ENCODE results near the gene ELAVL2. TPM values are rescaled to one million over a fixed set of nuclear protein-coding genes. Genes with fewer than 3 reads are reported as not detected.

Gene ELAVL2
- total and polyA plus RNA-seq, 2 of the 4 experiments (the other 2 are of a cell fraction), result 0.36 TPM; not detected in 1

- no TSS peak for BruUV-seq (replicated peaks)
- H4K8ac ChIP-seq (ENCODE audit: low read depth in 2 of 2, low read length in 2 of 2), result no peak overlapping the region
- no peak overlapping the region for H3K4ac ChIP-seq (ENCODE audit: low read depth, low read length)
- H3K14ac ChIP-seq (replicated peaks; ENCODE audit: low read depth, low read length), result no peak overlapping the region
- in situ Hi-C loops (cut with MboI; ENCODE audit: low sequenced_read_pairs) (no loop called here), intact Hi-C loops (cut with micrococcal nuclease) (no loop called here), dilution Hi-C loops (cut with HindIII; ENCODE audit: low sequenced_read_pairs, unreplicated experiment) (no loop called here)
- no peak overlapping the region for H4K91ac ChIP-seq (ENCODE audit: insufficient read depth, low read depth, low read length)
- ATAC-seq (ENCODE audit: low read depth), result no peak
- H3K4me1 ChIP-seq (ENCODE audit: control insufficient read depth, insufficient read depth, low read length), result no peaks in the 10 kb centered on the region
- no peak for DNase-seq
- no peak overlapping the region for H3K27ac ChIP-seq (ENCODE audit: insufficient read depth, low read length)
- no peak overlapping the region for H3K56ac ChIP-seq (ENCODE audit: extremely low read depth, insufficient read depth, low read length)
- H3K18ac ChIP-seq (ENCODE audit: low read depth, low read length), result no peak overlapping the region
- CTCF ChIA-PET, result no interaction called here
- no peak overlapping the region for H2AK9ac ChIP-seq (replicated peaks; ENCODE audit: low read depth, low read length, poor library complexity)
- no peak overlapping the region for H4K5ac ChIP-seq (ENCODE audit: low read depth, low read length)
- H3K9me1 ChIP-seq (ENCODE audit: insufficient read depth, low read length), result no peaks in the 10 kb centered on the region
- H3K27me3 ChIP-seq (ENCODE audit: control insufficient read depth, insufficient read depth, low read length), result no peaks in the 10 kb centered on the region
- H2BK120ac ChIP-seq (ENCODE audit: low read depth, low read length), result no peak overlapping the region
- H3K4me2 ChIP-seq (ENCODE audit: low read depth, low read length), result no peak overlapping the region
- no peaks in the 10 kb centered on the region for H3K79me1 ChIP-seq (ENCODE audit: low read depth in 1 of 2, low read length in 2 of 2)
- 71% methylated on average over 1 of the region's 3 CpGs; no CpG with 5 or more reads in 1 of the 2 experiments for WGBS, 2 experiments (ENCODE audit: extremely low coverage in 2 of 2, insufficient read length in 1 of 2)
- H3K23ac ChIP-seq (ENCODE audit: low read depth, low read length), result no peak overlapping the region
- no peak overlapping the region for H2BK20ac ChIP-seq (ENCODE audit: low read depth, low read length)
- TF ChIP-seq CTCF (conservative IDR thresholded peaks at IDR 0.05; ENCODE audit: low read depth, low read length), result no peak
- TF ChIP-seq POLR2A (IDR thresholded peaks at IDR 0.05; ENCODE audit: low read depth, low read length), result no peak
- no peak for TF ChIP-seq BHLHE40 (IDR thresholded peaks at IDR 0.05; ENCODE audit: low read depth, low read length)
- no peaks in the 10 kb centered on the region for H4K20me1 ChIP-seq (ENCODE audit: insufficient read depth, low read length)
- no peak overlapping the region for H2BK5ac ChIP-seq (ENCODE audit: low read depth, low read length, poor library complexity, severe bottlenecking)
- H2AFZ ChIP-seq (replicated peaks; ENCODE audit: low read length, poor library complexity), result no peak overlapping the region
- POLR2A ChIA-PET (ENCODE audit: unreplicated experiment), result no interaction called here
- no peaks in the 10 kb centered on the region for H3K36me3 ChIP-seq (ENCODE audit: control insufficient read depth, insufficient read depth, low read length)
- H3K9me3 ChIP-seq (ENCODE audit: control insufficient read depth, insufficient read depth, low read length), result peaks cover 11% of the 10 kb centered on the region
- no peak overlapping the region for H3K9ac ChIP-seq (ENCODE audit: low read depth, low read length)
- H3K4me3 ChIP-seq (ENCODE audit: insufficient read depth, low read depth, low read length), result no peak overlapping the region
- H2AK5ac ChIP-seq (ENCODE audit: low read depth, low read length), result no peak overlapping the region
- H2BK15ac ChIP-seq (ENCODE audit: low read depth, low read length), result no peak overlapping the region
Measured at GRCh38 chr9:23739753-23740152, 86.3 kb downstream of the ELAVL2 start.
